LNCAP (cell line): ENCODE measurements around the gene DDAH1.

Experiments
- CTCF ChIP-seq: fragments of 450-650 bp; IDR thresholded peaks from 2 replicates; pipeline ENCODE4 v1.5.1; 2017; ENCODE audit warnings: mild to moderate bottlenecking

DDAH1 gene

GRCh38 chr1:85481688-85482087 is 16.7 kb upstream of the DDAH1 start:
- no peak for TF ChIP-seq CTCF

GRCh38 chr1:85480566-85480965 is 15.6 kb upstream of the DDAH1 start:
- no peak for TF ChIP-seq CTCF

- TF ChIP-seq CTCF, result no peak
These were observed 14.5 kb upstream of the DDAH1 start for GRCh38 chr1:85479491-85479890.

GRCh38 chr1:85478366-85478765 is 13.4 kb upstream of the DDAH1 start:
- no peak for TF ChIP-seq CTCF

- TF ChIP-seq CTCF, result no peak
These were observed 10.1 kb upstream of the DDAH1 start for GRCh38 chr1:85475055-85475454.

- no peak for TF ChIP-seq CTCF
These were observed 8.4 kb upstream of the DDAH1 start for GRCh38 chr1:85473390-85473789.

GRCh38 chr1:85471558-85471957 is 6.6 kb upstream of the DDAH1 start:
- TF ChIP-seq CTCF, result no peak

GRCh38 chr1:85467929-85468540 is 3.1 kb upstream of the DDAH1 start:
- no peak for TF ChIP-seq CTCF
